Right atrium auricular region (tissue), 2 donors: Measurements from ENCODE around the gene CCDC197. TPM values are rescaled to one million over a fixed set of nuclear protein-coding genes. Genes with fewer than 3 reads are reported as not detected.

Experiments
- DNase-seq: peaks from one replicate; pipeline ENCODE4 v3.0.0-alpha.2; 2019; ENCODE audit warnings: low spot score
- H3K27ac ChIP-seq, 2 donors: fragments of 200-600 bp; sonication (generic); 1 replicate in 1 of 2; 2 replicates in 1 of 2; pipeline ENCODE4 v1.5.1; 2016 to 2019
- H3K27me3 ChIP-seq, 2 donors: fragments of 200-600 bp; sonication (generic); one replicate each; pipeline versions ENCODE4 v1.5.1 to v1.6.0; 2017 to 2019
- H3K36me3 ChIP-seq: fragments of 200-600 bp; sonication (generic); one replicate; pipeline ENCODE4 v1.5.1; 2016
- H3K4me1 ChIP-seq, 2 donors: fragments of 200-600 bp; sonication (generic); one replicate each; pipeline versions ENCODE4 v1.5.1 to v1.6.0; 2017 to 2019
- H3K4me3 ChIP-seq, 2 donors: fragments of 200-600 bp; sonication (generic); 1 replicate in 1 of 2; 2 replicates in 1 of 2; pipeline ENCODE4 v1.5.1; 2017 to 2019; ENCODE audit warnings: mild to moderate bottlenecking in 1 of 2, moderate library complexity in 1 of 2
- H3K9me3 ChIP-seq, 2 donors: fragments of 200-600 bp; sonication (generic); one replicate each; pipeline ENCODE4 v1.5.1; 2019
- CTCF ChIP-seq, 2 donors: fragments of 200-600 bp; sonication (generic); IDR thresholded peaks; one replicate each; pipeline ENCODE4 v1.5.1; 2019; ENCODE audit warnings: antibody characterized with exemption in 2 of 2
- total RNA-seq, 2 donors: library from RNA; depleted of rRNA; stranded (reverse); fragments of >200 nt; gene quantifications; one replicate each; pipeline ENCODE4 v1.1.0, GENCODE V29; 2016

Gene CCDC197
- total RNA-seq, 2 donors from 2014 or later: not detected

GRCh38 chr14:93960108-93960475, 37.0 kb upstream of the CCDC197 start:
- Histone ChIP-seq H3K4me1 (peaks cover 0 to 54% of the 10 kb centered on the region in 2 donors), H3K36me3 (peaks cover 44% of the 10 kb centered on the region), H3K4me3 (no peak overlapping the region), H3K9me3 (no peaks in the 10 kb centered on the region), H3K27me3 (no peaks in the 10 kb centered on the region), H3K27ac (peak overlapping the region; percentile 73 to 83)
- DNase-seq: no peak
- TF ChIP-seq CTCF (IDR thresholded peaks at IDR 0.05): no peak

- Histone ChIP-seq H3K27me3 (no peaks in the 10 kb centered on the region), H3K4me1 (peaks cover 0 to 54% of the 10 kb centered on the region in 2 donors), H3K27ac (no peak overlapping the region), H3K4me3 (no peak overlapping the region), H3K9me3 (no peaks in the 10 kb centered on the region), H3K36me3 (peaks cover 43% of the 10 kb centered on the region)
- DNase-seq: no peak
- no peak for TF ChIP-seq CTCF (IDR thresholded peaks at IDR 0.05)
These were observed 36.2 kb upstream of the CCDC197 start for GRCh38 chr14:93960774-93961438.

- DNase-seq: no peak
- Histone ChIP-seq H3K27ac (no peak overlapping the region), H3K36me3 (peaks cover 43% of the 10 kb centered on the region), H3K27me3 (no peaks in the 10 kb centered on the region), H3K4me3 (no peak overlapping the region), H3K4me1 (peaks cover 0 to 48% of the 10 kb centered on the region in 2 donors), H3K9me3 (no peaks in the 10 kb centered on the region)
- TF ChIP-seq CTCF (IDR thresholded peaks at IDR 0.05): no peak
These were observed 35.5 kb upstream of the CCDC197 start for GRCh38 chr14:93961620-93962019.

- Histone ChIP-seq H3K27me3 (no peaks in the 10 kb centered on the region), H3K27ac (peak overlapping the region; percentile 50 to 64), H3K4me3 (no peak overlapping the region), H3K9me3 (no peaks in the 10 kb centered on the region), H3K4me1 (peaks cover 0 to 48% of the 10 kb centered on the region in 2 donors), H3K36me3 (peaks cover 43% of the 10 kb centered on the region)
- DNase-seq: no peak
- no peak for TF ChIP-seq CTCF (IDR thresholded peaks at IDR 0.05)
These were observed 34.1 kb upstream of the CCDC197 start for GRCh38 chr14:93962701-93963601.

GRCh38 chr14:93963692-93964091, 33.4 kb upstream of the CCDC197 start:
- Histone ChIP-seq H3K27me3 (no peaks in the 10 kb centered on the region), H3K36me3 (peaks cover 43% of the 10 kb centered on the region)
- DNase-seq: no peak

More at GRCh38 chr14:93963692-93964091, 33.4 kb upstream of the CCDC197 start:
- Histone ChIP-seq H3K27ac (peak overlapping the region; percentile 50 to 64), H3K4me3 (no peak overlapping the region), H3K4me1 (peaks cover 0 to 53% of the 10 kb centered on the region in 2 donors), H3K9me3 (no peaks in the 10 kb centered on the region)
- no peak for TF ChIP-seq CTCF (IDR thresholded peaks at IDR 0.05)
